HG03521 (cell line): ENCODE data around the gene WDR49.

Experiments
- ATAC-seq: cut with Tn5 transposase; IDR thresholded peaks from one replicate; pipeline ENCODE4 v1.9.1; 2021; ENCODE audit warnings: mild to moderate bottlenecking, moderate library complexity; ENCODE audit not compliant: unreplicated experiment

The WDR49 gene

DNA sequence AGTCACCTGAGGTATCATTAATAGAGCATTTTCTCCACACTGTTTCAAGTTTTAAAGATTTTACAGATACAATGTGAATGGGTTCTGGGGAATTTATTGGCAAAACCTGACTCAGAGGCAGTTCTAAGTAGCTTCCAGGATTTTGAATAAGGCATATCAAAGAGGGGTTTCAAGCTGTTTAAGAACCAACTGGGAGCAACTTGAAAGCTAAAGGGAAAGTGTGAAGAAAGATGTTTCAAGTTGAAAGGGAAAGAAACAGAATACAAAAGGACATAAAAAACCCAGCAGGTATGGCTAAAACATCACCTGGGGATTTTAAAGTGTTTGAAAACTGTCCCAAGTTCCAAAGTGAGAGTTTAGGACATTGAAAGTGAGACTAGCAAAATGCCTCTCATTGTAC lies 162.1 kb downstream of the WDR49 start:
- no peak for ATAC-seq

DNA sequence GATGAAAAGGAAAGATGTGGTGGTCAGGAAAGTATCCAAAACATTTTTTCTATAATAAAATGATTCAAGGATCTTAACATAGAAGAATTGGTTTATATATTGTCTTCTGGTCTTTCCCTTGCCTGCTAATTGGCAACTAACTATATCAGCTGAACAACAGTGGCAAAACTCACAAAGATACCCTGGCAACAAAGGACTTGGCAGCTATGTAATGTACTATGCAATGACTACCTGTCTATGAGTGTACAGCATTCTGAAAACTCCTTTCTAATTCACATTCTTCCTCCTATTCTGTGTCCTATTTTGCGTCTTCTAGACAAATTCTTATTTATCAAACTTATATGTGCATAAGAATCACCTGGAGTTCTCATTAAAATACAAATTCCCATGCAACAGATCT lies 164.2 kb downstream of the WDR49 start:
- ATAC-seq = no peak

GRCh38 chr3:167487556-167487955 lies 166.2 kb downstream of the WDR49 start:
- ATAC-seq = no peak

DNA sequence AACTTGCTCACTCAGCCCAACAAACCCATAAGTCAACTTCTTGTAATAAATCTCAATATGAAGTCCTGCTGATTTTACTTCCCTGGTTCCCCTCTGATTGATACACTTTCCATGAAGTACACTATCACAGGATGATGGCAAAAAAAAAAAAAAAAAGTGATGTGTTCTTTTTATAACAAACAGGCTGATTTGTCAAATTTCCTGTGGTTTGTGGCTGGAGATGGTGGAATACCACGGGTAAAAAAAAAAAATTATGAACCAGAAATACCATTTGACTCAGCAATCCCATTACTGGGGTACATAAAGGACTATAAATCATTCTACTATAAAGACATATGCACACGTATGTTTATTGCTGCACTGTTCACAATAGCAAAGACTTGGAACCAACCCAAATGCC lies 169.2 kb downstream of the WDR49 start:
- no peak for ATAC-seq

DNA sequence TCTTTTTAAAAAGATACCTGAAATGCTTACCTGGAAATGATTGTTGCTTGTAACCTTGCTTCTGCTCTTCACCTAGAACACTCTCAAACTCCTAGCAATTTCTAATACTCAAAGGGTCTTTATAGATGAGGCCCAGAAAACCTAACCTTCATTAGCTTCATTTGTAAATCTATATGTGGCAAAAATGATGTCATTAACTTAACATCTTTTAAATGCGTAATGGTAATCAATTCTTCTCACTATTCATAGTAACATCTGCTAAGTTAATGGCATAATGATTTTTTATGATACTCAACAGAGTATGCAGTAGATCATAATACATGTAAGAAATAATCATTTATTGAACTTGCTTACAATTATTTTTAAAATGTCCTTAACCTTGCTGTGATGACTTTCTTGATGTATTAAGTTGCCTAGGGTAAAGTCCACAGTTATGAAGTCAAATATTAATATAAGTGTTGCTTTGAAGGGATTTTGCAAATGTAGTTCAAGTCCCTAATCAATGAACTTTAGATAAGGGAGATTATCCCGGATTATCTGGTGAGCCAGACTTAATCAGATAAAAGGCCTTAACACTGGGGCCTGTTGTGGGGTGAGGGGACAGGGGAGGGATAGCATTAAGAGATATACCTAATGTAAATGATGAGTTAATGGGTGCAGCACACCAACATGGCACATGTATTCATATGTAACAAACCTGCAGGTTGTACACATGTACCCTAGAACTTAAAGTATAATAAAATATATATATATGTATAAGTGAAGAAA lies 169.8 kb downstream of the WDR49 start:
- no peak for ATAC-seq

DNA sequence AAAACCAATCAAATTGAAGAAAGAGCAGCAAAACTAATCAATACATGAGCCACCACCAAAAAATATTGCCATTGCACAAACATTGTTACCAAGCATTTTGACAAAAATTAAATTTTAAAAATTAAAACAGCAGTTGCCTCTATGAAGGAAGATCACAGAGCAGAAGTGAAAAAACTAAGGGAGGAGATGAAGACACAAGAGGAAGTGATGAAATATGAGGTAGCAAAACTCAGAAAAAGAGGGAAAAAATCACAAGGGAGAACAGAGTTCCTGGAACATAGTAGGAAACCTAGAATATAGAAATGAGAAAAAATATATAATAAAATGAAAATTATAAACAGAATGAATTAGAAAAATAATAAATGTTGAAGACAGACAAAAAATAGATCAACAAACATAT lies 172.6 kb downstream of the WDR49 start:
- no peak for ATAC-seq

GRCh38 chr3:167480748-167481147 lies 173.0 kb downstream of the WDR49 start:
- no peak for ATAC-seq

GRCh38 chr3:167473863-167474262 lies 179.9 kb downstream of the WDR49 start, which contains the start of gene SERPINI2:
TSS of gene SERPINI2 (minus strand) at chr3:167474042. CDS start at chr3:167471834, 2,208 bp downstream.
- no peak for ATAC-seq

GRCh38 chr3:167469381-167469780 lies 184.4 kb downstream of the WDR49 start:
- no peak for ATAC-seq

GRCh38 chr3:167467848-167468611 lies 185.7 kb downstream of the WDR49 start:
- ATAC-seq = no peak

- ATAC-seq = no peak
Observed at GRCh38 chr3:167466966-167467365, 186.8 kb downstream of the WDR49 start.

GRCh38 chr3:167456157-167456799 lies 197.5 kb downstream of the WDR49 start:
- ATAC-seq = no peak

DNA sequence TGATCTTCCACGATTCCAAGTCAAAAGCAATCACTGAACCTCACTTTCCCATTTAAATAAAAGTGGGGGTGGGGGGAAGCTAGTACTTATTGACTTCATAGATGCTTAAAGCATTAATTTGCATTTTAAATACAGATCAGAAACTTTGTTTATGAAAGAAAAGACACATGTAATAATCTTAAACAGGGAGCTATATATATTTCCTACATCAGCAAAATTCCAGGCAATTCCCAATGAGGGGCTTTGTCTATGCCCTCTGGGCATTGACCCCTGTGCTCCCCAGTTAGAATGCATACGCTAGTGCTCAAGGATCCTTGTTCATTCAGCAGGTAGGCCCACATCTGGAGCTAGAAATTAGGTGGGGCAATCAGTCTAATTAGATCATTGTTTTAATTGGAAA lies 199.9 kb downstream of the WDR49 start:
- no peak for ATAC-seq

DNA sequence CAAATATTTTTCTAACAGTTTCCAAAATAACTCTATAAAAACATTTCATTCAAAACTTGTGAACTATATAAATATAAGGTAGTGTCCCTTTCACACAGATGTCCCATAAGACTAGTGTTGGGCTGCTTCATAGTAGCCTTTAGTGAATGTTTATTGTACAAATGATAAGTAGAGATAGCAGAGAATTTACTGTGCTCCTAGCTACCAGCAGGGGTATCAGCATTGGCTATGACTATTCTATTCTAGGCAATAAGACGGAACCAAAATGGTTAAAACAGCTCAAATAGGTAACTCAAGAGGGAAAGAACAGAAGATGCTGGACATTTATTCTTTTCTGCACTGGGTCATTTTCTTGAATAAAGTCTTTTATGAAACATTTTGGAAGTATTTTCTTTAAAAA lies 202.5 kb downstream of the WDR49 start:
- ATAC-seq = no peak

GRCh38 chr3:167450675-167451074 lies 203.1 kb downstream of the WDR49 start:
- ATAC-seq = no peak

GRCh38 chr3:167450195-167450594 lies 203.5 kb downstream of the WDR49 start:
- no peak for ATAC-seq

- no peak for ATAC-seq
Observed at GRCh38 chr3:167445491-167445890, 208.3 kb downstream of the WDR49 start.

- no peak for ATAC-seq
Observed at GRCh38 chr3:167441256-167441655, 212.5 kb downstream of the WDR49 start.

GRCh38 chr3:167437428-167438139 lies 216.2 kb downstream of the WDR49 start:
- ATAC-seq = no peak
